Breast epithelium (tissue), 3 donors: Measurements from ENCODE around the gene ITGAX.

ENCODE experiments used
- CTCF ChIP-seq, 3 donors: fragments of 450-650 bp; IDR thresholded peaks; one replicate each; pipeline ENCODE4 v1.5.1; 2016 to 2017; ENCODE audit warnings: antibody characterized with exemption in 3 of 3, mild to moderate bottlenecking in 3 of 3, moderate library complexity in 3 of 3
- POLR2A ChIP-seq: fragments of 450-650 bp; IDR thresholded peaks from one replicate; pipeline ENCODE4 v1.6.1; 2016; ENCODE audit warnings: antibody characterized with exemption, mild to moderate bottlenecking, moderate library complexity
- POLR2AphosphoS5 ChIP-seq, 3 donors: sonication (generic); formaldehyde crosslinking; IDR thresholded peaks; one replicate each; pipeline ENCODE4 v1.6.1; 2017; ENCODE audit warnings: antibody characterized with exemption in 3 of 3

- TF ChIP-seq CTCF (IDR thresholded peaks at IDR 0.05) (no peak), POLR2A (no peak), POLR2AphosphoS5 (IDR thresholded peaks at IDR 0.05) (no peak)
These were observed 74.3 kb downstream of the ITGAX start for GRCh38 chr16:31429314-31429713.
